KOPT-K1 (cell line): Measurements from ENCODE around the gene XRCC1.

Experiments used
- H3K27ac ChIP-seq: fragments of 200-600 bp; sonication (generic); 2 replicates; pipeline ENCODE4 v1.5.1; 2016; ENCODE audit warnings: antibody characterized with exemption, mild to moderate bottlenecking, low read depth, low read length; ENCODE audit not compliant: poor library complexity, severe bottlenecking
- H3K36me3 ChIP-seq: fragments of 200-600 bp; sonication (generic); 2 replicates; pipeline ENCODE4 v1.5.1; 2017; ENCODE audit warnings: antibody characterized with exemption, mild to moderate bottlenecking, low read length, moderate library complexity; ENCODE audit not compliant: insufficient read depth
- H3K9me3 ChIP-seq: fragments of 200-600 bp; sonication (generic); 2 replicates; pipeline ENCODE4 v1.5.1; 2017; ENCODE audit warnings: antibody characterized with exemption, low read length, mild to moderate bottlenecking; ENCODE audit not compliant: insufficient read depth, poor library complexity, severe bottlenecking

XRCC1 gene

GRCh38 chr19:43504426-43505185 is 70.7 kb downstream of the XRCC1 start, which contains the start of gene PHLDB3:
TSS of gene PHLDB3 (minus strand) at chr19:43504746. CDS start at chr19:43504118, 628 bp downstream.
- H3K36me3 ChIP-seq, result 0 out of 2 replicates have a peak, but pooled peaks cover 5% of the 10 kb centered on the region
- peak within 1 kb of the TSS; percentile 57 for H3K27ac ChIP-seq
- no peaks in the 10 kb centered on the region for H3K9me3 ChIP-seq

- Histone ChIP-seq H3K27ac (peak overlapping the region; percentile 57), H3K9me3 (no peaks in the 10 kb centered on the region), H3K36me3 (0 out of 2 replicates have a peak, but pooled peaks cover 4% of the 10 kb centered on the region)
Measured at GRCh38 chr19:43503501-43504425, 71.6 kb downstream of the XRCC1 start.

DNA sequence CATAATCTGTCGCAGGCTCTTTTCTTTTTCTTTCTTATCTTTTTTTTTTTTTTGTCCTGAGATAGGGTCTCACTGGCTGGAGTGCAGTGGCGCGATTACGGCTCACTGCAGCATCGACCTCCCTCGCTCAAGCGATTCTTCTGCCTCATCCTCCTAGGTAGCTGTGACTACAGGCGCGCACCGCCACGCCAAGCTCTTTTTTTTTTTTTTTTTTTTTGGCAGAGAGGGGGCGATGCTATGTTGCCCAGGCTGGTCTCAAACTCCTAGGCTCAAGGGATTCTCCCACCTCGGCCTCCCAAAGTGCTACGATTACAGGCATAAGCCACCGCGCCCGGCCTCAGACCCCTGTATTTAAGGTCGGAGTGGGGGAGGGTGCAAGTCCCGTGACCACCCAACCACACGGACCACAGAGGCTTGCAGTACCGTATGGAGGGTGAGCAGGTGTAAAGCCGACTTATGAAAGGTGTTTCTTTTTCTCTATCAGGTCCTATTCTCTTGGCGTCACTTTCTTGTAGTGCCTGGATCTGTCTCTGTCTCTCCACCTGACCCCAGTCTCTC is 72.8 kb downstream of the XRCC1 start:
- no peak overlapping the region for H3K27ac ChIP-seq
- no peaks in the 10 kb centered on the region for H3K9me3 ChIP-seq
- no peaks in the 10 kb centered on the region for H3K36me3 ChIP-seq

- Histone ChIP-seq H3K36me3 (no peaks in the 10 kb centered on the region), H3K27ac (no peak overlapping the region), H3K9me3 (no peaks in the 10 kb centered on the region)
Measured at GRCh38 chr19:43501661-43502418, 73.5 kb downstream of the XRCC1 start.

DNA sequence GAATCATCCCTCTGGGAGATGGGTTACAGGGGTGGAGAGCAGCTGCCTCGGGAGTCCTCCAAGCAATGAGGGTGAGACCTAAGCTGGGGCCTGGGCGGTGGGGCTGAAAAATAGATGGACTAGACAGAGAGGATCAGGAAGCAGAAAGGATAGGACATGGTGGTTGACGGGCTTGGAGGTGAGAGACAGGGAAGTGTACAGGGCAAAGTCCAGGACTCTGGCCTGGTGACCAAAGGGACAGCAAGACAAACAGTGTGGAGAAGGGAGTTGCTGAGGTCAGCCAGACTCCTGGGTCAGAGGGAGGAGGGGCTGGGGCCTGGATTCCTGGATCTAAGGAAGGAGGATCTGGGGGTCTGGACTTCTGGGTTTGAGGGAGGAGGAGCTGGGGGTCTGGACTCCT is 76.3 kb downstream of the XRCC1 start:
- Histone ChIP-seq H3K36me3 (no peaks in the 10 kb centered on the region; the same call in 1 of the 2 replicates), H3K9me3 (no peaks in the 10 kb centered on the region), H3K27ac (no peak overlapping the region)

- Histone ChIP-seq H3K27ac (no peak overlapping the region), H3K36me3 (no peaks in the 10 kb centered on the region; the same call in 1 of the 2 replicates)
Measured at GRCh38 chr19:43498233-43498842, 77.0 kb downstream of the XRCC1 start.

DNA sequence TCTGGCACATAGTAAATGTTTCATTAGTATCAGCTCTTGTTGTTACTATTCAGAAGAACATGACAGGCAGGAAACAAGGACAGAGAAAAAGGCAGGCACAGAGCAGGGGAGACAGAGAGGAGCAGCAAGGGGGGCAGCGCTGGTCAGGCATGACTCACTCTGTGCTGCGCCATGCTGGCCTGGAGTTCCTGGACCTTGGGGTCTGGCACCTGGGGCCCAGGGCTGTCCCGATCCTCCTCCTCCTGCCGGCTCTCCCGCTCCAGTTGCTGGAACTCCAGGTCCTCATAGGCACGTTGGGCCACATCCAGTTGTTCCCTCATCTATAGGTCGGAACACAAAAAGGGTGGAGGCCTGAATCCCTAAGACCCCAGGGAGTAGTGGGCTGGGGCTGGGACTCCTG is 78.4 kb downstream of the XRCC1 start:
- Histone ChIP-seq H3K36me3 (no peaks in the 10 kb centered on the region; the same call in 1 of the 2 replicates), H3K27ac (no peak overlapping the region), H3K9me3 (no peaks in the 10 kb centered on the region)

More at GRCh38 chr19:43498233-43498842, 77.0 kb downstream of the XRCC1 start:
- no peaks in the 10 kb centered on the region for H3K9me3 ChIP-seq

DNA sequence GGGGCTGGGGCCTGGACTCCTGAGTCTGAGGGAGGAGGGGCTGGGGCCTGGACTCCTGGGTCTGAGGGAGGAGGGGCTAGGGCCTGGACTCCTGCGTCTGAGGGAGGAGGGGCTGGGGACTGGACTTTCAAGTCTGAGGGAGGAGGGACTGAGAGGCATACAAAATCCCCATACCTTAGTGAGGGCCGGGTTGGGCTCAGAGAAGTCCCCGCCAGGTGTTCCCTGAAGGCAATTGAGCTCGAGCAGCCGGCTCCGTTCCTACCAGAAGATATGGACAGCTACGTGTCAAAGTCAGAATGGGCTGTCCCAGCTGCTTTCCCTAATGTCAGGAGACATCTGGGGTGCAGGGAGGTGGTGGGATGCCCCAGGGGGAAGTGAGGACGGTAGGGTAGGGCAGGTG is 80.2 kb downstream of the XRCC1 start:
- Histone ChIP-seq H3K36me3 (no peaks in the 10 kb centered on the region; the same call in 1 of the 2 replicates), H3K27ac (no peak overlapping the region), H3K9me3 (no peaks in the 10 kb centered on the region)
